DOHH2 (cell line): ENCODE results near the gene GRHL3.

ENCODE experiments used
- CTCF ChIP-seq: fragments of 200-600 bp; sonication (generic); IDR thresholded peaks from one replicate; pipeline ENCODE4 v1.5.1; 2014; ENCODE audit warnings: antibody characterized with exemption, mild to moderate bottlenecking, low read depth, low read length; ENCODE audit not compliant: poor library complexity, severe bottlenecking
- EZH2phosphoT487 ChIP-seq: fragments of 200-600 bp; sonication (generic); IDR thresholded peaks from 2 replicates; pipeline ENCODE4 v1.6.1; 2017; ENCODE audit warnings: borderline replicate concordance, mild to moderate bottlenecking, antibody characterized with exemption, low read length, moderate library complexity, mixed read lengths

- TF ChIP-seq CTCF (no peak), EZH2phosphoT487 (no peak)
Measured at GRCh38 chr1:24369801-24370200, 50.6 kb downstream of the GRHL3 start.
